NCI-H2196 (cell line): ENCODE results near the gene NUDCD2.
A peak's percentile ranks its signal among the peaks of the same experiment; 100 is the strongest.
"Not testable (repeated sequence)": the region's sequence is repeated elsewhere in the genome, so short reads cannot be mapped to it uniquely, and the experiment has no call there.

Source experiments
- DNase-seq: peaks from one replicate; lab custom pipeline; 2025; ENCODE audit not compliant: unreplicated experiment; lab: John Stamatoyannopoulos, UW

The NUDCD2 gene

DNA sequence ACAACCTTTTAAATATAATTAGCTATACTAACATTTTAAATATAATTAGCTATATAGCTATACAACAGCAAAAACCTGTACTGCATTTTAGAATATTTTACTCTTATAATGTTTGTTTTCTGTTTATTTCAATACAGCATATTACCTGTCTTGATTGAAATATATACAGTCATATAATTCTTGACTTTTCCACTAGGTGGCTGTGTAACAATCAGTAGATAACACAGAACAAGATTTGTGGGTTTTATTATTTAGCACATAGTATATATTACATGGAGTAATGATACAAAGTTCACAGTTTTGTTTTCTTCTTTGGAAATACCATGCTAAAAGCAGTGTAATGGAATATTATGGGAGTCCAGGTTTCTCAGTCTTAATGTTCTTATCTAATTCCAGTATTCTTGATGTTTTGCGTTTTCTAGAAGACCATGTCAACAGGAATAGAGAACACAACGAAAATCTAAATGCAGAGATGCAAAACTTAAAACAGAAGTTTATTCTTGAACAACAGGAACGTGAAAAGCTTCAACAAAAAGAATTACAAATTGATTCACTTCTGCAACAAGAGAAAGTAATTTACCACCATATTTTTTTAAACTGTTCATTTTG, 13.8 kb upstream of the NUDCD2 start:
- DNase-seq, result no peak

DNA sequence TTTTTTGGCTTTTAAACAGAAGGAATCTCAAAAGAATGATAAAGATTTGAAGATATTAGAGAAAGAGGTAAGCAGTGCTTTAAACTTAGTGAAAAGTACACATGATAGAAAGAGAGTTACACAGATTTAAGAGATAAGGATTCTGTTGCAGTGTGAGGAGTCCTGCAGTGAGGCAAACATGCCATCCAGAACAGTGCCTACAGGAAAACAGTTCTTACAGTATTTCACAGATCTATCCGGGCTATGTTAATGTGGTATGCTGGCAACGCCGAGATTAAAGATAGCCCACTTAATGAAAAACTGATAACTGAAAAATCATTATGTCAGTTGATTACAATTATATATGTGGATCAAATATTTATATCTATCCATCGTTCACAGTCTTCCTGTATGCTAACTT, 7.8 kb upstream of the NUDCD2 start:
- no peak for DNase-seq

DNA sequence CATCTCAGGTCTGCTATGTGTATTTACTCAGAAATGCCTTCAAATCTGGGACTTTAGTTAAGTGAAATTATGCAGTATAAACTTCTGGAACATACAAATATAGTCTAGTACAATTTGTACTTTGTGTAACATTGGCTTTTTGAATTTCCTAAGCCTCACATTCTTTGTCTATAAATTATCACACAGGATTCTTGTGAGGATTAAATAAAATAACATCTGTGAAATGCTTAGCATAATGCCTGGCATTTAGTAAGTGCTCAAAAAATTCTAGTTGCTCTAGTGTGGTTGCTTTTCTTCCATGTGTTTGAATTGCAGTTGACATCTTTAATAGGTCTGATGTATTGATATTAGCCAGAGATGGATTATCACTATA, 3.1 kb upstream of the NUDCD2 start:
- DNase-seq, result no peak

DNA sequence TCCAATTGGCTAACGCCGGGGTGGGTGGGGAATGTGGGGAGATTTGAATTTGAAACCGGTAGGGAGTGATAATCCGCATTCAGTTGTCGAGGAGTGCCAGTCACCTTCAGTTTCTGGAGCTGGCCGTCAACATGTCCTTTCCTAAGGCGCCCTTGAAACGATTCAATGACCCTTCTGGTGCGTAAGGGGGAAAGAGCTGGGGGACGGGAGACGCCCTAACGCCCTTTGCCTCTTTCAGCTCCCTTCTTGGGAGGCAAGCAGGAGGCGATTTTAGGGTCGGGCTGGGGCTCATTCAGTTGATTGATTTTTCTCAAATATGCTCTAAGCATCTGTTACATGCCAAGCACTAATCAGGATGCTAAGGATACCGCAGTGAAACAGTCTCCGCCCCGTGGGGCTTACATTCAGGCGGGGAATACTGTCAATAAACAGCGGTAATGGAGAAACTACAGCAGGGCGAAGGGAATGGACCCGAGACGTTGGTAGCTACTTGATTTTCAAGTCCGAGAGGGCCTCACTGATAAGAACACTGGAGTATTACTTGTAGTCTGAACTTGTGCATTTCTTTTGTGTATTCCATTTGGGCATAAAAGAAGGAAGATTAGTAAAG, 765 bp upstream of the NUDCD2 start, which contains the start of gene HMMR:
HMMR (plus strand) TSS at position 71 of the 610 bp plus-strand sequence; CDS start at position 132, 61 bp downstream.
- peak; percentile 52 for DNase-seq

DNA sequence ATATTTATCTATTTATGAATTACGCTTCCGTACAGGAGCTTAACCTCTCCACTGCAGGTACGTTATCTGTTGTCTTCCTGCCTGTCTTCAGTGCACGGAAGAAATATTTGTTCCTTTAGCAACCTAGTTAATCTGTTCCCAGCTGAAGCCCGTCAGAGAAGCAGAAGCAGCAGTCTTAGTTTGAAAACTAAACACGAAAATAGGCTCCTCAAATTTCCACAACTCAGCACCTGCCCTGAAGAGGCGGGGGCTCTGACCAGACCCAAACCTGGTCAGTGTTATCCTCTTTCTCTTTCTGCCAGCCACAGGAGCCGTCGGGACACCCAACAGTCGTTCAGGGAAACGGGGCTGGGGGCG, 462 bp downstream of the NUDCD2 start:
- no peak for DNase-seq

DNA sequence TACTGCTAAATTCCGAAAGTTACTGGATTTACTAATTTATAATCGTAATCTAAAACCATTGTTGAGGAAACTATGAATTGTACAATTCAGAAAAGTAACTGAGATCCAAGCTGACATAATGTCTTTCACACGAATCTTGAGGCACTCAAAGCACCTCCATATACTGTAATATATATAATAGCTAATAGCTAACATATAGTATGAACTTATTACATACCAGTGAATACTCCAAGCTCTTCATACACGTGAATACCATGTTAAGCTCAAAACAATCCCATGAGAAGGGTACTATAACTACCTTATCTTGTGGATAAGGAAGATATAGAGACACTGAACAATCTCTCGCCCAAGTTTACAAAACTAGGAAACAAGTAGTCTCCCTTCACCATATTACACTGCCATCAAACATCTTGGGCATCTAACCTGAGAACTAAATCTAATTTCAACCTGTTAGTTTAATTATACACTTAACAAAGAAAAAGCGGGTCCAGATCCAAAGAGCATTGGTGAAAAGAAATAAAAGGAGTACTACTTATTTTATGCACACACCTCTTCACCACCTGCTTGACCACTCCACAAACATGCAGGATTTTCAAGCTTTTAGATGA, 1.0 kb downstream of the NUDCD2 start:
- no peak for DNase-seq

DNA sequence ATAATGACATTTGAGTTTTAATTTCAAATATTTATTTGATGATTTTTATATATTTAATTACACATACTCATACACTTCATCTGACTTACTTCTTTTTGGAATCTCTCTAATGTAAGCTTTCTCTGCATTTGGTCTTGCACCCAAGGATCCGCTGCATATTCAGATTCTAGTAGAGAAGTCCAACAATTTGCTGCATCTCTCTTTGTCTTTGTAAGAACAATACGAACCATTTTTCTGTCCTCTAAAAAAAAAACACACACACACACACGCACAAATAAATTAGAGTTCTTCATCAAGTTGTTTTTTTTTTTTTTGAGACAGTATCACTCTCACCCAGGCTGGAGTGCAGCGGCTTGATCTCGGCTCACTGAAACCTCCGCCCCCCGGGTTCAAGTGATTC, 3.1 kb downstream of the NUDCD2 start:
- DNase-seq, result no peak

DNA sequence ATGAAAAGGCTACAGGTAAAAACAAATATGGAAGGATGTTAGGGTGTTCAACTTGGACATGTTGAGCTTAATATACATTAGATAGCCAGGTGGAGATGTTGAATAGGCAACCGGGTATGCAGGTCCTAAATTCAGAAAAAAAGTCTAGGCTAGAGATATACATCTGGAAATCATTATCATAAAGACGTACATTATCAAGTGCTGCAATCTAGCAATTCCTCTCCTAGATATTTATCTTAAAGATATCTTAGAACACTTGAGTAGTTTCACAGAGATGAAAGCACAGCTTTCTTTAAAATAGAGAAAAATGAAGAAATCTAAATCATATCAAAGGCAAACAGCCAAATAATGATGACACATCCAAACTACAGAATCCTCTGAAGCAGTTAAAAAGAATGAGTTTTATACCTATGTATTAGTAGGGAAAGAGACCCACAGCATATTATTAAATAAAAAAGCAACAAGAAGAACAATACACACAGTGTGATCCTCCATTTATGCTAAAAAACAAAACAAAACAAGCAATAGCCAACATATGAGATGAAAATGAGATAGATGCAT, 3.8 kb downstream of the NUDCD2 start:
- DNase-seq, result no peak

DNA sequence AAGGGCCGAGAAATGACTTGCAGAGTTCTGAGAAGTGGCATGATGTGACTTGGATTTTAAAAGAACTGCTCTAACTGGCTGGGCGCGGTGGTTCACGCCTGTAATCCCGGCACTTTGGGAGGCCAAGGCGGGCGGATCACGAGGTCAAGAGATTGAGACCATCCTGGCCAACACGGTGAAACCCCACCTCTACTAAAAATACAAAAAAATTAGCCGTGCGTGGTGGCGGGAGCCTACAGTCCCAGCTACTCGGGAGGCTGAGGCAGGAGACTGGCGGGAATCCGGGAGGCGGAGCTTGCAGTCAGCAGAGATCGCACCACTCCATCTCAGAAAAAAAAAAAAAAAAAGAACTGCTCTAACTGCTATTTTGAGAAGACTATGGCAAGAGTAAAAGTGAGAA, 4.5 kb downstream of the NUDCD2 start:
- DNase-seq, result not testable (repeated sequence)

DNA sequence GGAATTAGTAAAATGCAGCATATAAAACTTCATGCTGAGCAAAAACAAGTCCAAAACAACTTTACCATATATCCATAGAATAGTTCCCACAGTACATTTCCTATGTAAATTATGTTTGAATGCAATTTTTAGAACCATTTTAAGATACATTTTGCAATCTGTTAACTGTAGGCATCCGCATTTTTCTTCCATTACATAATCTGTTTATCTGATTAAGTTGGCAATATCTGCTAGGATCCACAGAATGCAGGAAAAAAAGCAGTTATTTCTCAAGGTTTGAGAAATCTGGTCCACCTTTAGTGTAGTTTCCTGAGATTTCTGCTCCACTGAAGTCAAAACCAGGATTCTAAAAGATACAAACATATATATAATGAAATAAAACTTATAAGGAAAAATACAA, 6.2 kb downstream of the NUDCD2 start:
- DNase-seq, result no peak

DNA sequence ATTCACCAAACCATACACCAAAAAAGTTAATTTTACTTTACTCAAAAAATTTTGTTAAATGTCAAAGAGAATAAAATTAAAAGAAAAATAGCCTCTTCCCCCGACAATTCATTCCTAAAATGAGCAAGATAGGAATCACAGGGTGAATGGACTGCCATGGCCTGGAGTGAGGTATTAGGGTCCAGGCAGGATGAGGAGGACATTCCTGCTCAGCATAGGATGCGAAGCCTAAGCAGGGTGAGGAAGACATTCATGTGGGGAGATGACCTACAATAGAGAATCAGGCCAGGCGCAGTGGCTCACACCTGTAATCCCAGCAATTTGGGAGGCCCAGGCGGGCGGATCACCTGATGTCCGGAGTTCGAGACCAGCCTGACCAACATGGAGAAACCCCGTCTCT, 8.4 kb downstream of the NUDCD2 start:
- no peak for DNase-seq

DNA sequence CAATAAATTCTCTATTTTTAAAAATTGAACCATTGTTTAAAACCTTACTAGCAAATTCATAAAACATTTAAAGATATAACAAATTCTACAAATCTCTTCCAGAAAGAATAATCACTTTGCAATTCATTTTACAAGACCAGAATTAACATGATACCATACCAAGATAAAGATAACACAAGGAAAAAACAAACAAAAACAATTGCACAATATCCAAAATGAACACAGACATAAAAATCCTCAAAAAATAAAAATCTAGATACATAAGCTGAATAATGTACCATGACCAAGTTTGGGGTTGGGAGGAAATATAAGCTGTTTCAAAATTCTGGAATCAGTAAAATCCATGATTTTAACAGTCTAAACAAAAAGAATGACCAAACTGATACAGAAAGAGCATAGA, 11.4 kb downstream of the NUDCD2 start:
- DNase-seq, result no peak

DNA sequence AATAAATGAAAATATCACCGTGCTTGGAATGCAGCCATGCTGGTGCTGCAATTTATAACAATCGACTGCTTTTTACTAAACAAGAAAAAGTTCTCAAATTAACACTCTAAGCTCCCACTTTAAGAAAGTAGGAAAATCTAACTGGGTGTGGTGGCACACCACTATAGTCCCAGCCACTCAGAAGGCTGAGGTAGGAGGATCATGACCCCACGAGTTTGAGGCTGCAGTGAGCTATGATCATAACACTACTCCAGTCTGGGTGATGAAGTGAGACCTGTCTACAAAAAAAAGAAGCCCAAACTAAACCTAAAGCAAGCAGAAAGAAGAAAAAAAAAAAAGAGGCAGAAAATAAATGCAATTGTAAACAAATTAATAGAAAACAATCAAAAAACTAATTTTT, 12.0 kb downstream of the NUDCD2 start:
- DNase-seq, result no peak

DNA sequence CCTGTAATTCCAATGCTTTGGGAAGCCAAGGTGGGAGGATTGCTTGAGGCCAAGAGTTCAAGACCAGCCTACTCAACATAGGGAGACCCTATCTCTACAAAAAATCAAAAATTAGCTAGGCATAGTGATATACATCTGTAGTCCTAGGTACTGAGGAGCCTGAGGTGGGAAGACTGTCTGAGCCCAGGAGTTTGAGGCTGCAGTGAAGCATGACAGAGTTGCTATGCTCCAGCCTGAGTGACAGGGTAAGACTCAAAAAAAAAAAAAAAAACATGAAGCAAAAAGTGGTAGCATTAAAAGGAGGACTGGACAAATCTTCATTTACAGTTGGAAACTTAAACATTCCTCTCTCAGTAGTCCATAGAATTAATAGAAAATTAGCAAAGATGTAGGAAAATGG, 12.7 kb downstream of the NUDCD2 start:
- no peak for DNase-seq

DNA sequence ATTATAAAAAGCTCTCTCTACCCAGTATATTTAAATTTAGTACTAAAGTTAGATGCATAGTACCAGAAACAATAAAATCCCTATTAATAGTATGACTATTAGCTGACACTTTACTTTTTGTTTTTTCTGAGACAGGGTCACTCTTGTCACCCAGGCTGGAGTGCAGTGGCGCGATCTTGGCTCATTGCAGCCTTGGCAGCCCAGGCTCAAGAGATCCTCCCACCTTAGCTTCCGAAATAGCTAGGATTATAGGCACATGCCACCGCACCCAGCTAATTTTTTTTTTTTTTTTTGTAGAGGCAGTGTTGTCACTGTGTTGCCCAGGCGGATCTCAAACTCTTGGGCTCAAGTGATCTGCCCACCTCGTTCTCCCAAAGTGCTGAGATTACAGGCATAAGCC, 14.6 kb downstream of the NUDCD2 start:
- DNase-seq, result no peak

DNA sequence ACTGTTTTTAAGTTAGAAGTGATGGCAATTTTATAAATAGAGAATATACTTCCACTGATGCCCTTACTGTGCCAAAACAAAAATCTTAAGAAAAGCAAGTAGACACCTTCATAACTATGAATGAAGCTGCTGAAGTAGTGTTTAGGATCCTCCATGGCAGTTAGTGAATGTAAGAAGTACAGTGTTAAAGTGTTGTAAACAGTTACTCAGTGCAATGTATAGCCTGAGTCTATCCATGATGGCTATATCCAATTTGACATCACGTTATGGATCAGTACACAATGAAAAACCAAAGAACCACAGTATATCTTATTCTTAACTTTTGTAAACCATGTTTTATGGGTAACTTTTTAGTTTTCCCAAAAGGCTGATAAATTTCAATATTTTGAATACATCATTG, 15.4 kb downstream of the NUDCD2 start:
- no peak for DNase-seq

DNA sequence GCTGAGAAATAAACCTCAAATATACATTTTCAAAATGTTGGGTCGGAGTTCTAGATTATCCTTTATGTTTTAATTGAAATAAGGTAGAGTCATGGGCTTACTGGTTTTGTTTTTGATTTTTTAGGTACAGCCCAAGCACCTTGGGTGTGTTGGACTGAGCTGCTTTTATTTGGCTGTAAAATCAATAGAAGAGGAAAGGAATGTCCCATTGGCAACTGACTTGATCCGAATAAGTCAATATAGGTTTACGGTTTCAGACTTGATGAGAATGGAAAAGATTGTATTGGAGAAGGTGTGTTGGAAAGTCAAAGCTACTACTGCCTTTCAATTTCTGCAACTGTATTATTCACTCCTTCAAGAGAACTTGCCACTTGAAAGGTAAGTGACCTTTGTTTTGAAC, 18.9 kb downstream of the NUDCD2 start:
- DNase-seq, result no peak

DNA sequence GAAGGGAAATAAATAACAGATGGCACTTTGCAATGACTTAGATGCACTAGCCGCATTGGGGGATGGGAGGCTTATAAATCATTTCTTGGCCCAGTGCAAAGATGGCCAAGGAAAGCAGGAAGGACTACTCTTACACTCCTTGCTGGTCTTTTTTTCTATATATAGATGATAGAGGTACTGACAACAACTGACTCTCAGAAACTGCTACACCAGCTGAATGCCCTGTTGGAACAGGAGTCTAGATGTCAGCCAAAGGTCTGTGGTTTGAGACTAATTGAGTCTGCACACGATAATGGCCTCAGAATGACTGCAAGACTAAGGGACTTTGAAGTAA, 20.8 kb downstream of the NUDCD2 start:
- DNase-seq, result no peak

DNA sequence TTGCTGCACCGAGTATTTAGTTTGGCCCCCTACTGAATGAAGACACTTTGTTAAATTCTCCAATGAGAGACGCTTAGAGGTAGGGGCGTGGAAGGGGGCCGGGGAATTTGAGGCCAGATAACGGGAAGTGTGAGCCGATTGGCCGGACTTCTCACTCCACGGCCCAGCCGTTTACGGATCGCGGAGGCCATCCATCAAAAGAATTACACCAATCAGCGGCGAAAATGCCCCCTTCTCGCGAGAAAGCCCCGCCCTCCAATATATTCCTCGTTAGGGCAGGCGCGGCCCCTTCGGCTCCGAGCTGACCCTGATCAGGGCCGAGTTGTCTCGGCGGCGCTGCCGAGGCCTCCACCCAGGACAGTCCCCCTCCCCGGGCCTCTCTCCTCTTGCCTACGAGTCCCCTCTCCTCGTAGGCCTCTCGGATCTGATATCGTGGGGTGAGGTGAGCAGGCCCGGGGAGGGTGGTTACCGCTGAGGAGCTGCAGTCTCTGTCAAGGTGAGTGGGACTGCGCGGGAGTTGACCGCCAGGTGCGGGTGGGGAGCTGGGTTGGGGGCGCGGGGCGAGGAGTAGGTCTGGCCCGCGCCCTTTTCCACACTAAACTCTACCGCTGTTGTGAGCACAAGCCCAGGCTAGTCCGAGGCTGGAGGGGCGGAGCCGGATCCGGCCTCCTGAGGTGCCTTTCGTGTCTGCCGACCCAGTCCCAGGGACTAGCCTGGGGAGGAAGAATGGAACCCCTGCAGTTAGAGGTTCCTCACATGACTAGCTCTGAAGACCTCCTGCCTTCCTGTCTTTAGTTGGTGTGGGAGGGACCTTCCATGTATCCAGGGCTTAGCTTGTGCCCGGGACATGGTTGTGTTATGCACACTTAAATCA, 22.4 kb downstream of the NUDCD2 start, which contains the start of gene CCNG1:
CCNG1 (plus strand) TSS at position 287 of the 874 bp plus-strand sequence. CDS start 1,662 bp downstream, outside the sequence.
- DNase-seq, result peak; percentile 96

DNA sequence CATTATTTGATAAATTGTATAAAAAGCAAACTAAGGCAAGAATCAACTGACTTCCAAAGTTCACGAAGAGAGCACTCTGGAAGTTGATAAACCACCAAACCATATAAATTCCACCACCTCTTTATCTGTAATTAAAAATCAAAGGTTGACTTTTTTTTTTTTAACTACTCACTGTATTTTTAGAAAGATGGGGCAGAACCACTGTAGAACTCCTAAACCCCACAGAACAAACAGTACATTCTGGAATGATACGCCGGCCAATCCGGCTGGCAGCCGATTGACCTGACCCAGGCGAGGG, 22.9 kb downstream of the NUDCD2 start:
- DNase-seq, result no peak

DNA sequence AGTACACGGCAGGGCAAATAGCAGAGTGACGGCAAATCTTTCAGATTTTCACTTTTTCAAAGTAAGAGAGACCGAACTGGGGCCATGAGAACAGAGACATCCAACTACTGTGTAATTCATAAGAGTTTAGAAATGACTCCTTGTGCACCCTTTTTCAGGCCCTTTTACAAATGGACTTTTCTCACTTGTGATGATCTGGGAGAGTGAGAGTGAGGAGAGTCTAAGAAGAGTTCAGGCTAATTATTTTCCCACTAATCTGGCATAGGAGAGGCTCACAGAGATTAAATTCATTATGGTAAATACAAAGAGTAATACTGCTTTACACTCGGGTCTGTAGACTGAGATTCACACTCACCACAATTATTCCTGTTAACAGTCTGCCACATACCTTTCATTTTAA, 23.4 kb downstream of the NUDCD2 start:
- no peak for DNase-seq

DNA sequence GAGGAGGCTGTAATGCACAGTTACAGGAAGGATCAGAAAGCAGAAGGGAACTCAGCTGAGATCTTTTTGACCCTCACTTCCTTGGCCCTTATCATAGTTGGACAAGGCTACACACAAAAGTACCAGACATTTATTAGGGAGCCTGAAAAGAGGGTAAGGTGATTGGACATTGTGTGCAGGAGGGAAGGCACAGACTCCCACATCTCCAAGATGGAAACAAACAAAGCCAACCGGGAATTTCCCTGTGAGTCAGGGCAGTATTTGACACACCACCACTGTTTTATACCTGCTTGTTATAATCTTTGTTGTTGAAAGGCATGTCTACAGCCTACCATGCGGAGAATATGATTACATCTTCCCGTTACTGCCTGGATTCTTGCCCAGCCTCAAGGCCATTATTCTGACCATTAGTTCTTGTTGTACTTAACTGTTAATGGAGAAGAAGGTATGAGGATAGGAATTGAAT, 25.5 kb downstream of the NUDCD2 start:
- DNase-seq, result peak; percentile 20
